NCI-H748 (cell line): ENCODE measurements around the gene P2RX5.
A peak's percentile ranks its signal among the peaks of the same experiment; 100 is the strongest.
"Not testable (repeated sequence)": the region's sequence is repeated elsewhere in the genome, so short reads cannot be mapped to it uniquely, and the experiment has no call there.

ENCODE experiments used
- DNase-seq: peaks from one replicate; lab custom pipeline; 2025; ENCODE audit not compliant: unreplicated experiment; lab: John Stamatoyannopoulos, UW

Gene P2RX5, protein sequence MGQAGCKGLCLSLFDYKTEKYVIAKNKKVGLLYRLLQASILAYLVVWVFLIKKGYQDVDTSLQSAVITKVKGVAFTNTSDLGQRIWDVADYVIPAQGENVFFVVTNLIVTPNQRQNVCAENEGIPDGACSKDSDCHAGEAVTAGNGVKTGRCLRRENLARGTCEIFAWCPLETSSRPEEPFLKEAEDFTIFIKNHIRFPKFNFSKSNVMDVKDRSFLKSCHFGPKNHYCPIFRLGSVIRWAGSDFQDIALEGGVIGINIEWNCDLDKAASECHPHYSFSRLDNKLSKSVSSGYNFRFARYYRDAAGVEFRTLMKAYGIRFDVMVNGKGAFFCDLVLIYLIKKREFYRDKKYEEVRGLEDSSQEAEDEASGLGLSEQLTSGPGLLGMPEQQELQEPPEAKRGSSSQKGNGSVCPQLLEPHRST

GRCh38 chr17:3695723-3696411 is at the start of gene P2RX5:
P2RX5 (minus strand) TSS chr17:3696155; CDS start chr17:3696005, 150 bp downstream.
- DNase-seq: peak; percentile 62

DNA sequence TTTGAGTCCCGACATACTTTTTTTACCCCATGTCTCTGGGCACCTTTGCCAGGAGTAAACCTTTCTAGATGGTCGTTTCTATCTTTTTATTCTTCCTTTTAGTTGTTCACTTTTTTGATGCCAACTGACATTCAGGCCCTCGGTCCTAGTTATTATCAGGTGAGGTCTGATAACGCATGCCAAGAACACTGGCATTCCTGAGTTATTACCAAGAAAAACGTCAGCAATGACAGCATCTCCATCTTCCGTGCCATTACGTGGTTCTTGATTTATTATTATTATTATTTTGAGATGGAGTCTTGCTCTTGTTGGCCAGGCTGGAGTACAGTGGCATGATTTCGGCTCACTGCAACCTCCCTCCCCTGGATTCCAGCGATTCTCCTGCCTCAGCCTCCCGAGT is 49.1 kb upstream of the P2RX5 start:
- no peak for DNase-seq

DNA sequence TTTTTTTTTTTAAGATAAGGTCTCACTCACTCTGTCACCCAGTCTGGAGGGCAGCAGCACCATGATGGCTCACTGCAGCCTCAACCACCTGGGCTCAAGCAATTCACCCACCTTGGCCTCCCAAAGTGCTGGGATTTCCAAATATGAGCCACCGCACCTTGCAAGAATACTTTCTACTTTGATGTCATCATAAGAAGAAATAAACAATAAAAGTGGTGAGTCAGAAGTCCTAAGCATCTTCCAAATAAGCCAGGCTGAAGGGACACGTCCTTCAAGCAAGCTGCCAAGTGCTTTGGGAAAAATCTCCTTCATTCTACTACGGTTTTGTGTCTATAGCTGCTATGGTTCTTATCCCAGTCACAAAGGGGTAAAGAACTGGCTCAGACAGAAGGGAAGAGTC is 48.1 kb upstream of the P2RX5 start:
- DNase-seq: no peak

DNA sequence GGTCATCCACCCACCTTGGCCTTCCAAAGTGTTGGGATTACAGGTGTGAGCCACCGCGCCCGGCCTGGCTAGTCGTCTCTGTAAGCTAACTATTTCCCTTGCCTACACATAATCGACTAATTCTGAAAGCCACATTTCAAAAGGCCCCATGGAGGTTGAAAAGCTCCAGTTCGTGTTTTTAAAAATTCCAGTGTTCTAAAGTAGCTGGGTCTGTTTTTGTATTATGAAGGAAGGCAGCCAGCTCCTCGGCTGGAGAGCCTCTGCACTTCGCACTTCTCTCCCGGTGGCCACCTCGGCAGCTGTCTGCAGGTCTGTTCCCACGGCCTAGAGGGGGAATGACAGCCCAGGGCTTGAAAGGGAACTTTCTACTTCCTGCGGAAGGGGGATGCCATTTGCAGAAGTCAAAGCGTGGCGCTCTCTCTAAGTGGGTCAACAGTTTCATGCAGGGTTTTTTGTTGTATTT is 44.7 kb upstream of the P2RX5 start:
- no peak for DNase-seq

GRCh38 chr17:3739422-3740124 is 43.6 kb upstream of the P2RX5 start:
- no peak for DNase-seq

- DNase-seq: peak; percentile 60
Measured at GRCh38 chr17:3738562-3739295, 42.8 kb upstream of the P2RX5 start.

- DNase-seq: no peak
Measured at GRCh38 chr17:3735515-3735914, 39.6 kb upstream of the P2RX5 start.

DNA sequence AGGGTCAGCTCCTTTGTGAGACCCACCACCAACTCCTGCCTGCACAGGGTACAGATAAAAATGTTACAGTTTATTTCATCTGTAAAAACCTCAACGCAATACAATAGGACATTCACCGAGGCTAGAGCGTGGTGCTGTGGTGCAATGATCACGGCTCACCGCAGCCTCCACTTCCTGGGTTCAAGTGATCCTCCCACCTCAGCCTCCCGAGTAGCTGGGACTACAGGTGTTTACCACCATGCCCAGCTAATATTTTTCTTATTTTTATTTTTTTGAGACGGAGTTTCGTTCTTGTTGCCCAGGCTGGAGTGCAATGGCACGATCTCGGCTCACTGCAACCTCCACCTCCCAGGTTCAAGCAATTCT is 38.9 kb upstream of the P2RX5 start:
- not testable (repeated sequence) for DNase-seq

GRCh38 chr17:3732210-3732621 is 36.3 kb upstream of the P2RX5 start:
- no peak for DNase-seq

DNA sequence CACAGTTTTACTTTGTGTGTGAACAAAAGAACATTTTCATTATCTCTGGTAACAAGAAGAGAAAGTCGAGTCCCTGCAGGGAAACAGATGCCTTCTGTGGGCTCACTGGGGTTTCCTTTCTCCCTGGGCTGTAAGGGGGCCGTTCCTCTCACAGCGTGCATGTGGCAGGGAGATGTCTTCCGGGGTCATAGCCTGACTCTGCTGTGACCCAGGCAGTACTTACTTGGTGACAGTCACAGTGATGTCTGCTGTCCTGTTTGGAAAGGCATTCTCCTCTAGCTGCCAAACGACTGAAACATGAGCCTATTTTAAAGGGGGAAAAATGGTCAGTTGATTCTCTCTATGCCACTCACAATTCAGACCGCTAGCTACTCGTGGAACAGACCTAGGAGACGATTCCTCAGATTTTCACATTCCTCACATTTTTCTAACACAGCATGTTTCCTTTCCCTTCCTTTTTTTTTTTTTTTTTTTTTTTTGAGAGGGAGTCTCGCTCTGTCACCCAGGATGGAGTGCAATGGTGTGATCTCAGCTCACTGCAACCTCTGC is 35.0 kb upstream of the P2RX5 start:
- no peak for DNase-seq

GRCh38 chr17:3729881-3730280 is 33.9 kb upstream of the P2RX5 start:
- DNase-seq: no peak

DNA sequence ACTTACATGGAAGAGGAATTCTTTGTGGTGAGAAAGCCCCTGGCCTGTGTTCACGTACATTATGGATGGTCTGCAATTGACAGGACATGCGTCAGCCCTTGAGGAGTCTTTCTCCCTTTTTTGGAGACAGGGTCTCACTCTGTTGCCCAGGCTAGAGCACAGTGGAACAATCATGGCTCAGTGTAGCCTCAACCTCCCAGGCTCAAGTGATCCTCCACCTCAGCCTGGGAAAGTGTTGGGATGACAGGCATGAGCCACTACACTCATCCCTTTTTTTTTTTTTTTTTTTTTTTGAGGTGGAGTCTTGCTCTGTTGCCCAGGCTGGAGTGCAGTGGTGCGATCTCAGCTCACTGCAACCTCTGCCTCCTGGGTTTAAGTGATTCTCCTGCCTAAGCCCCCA is 32.1 kb upstream of the P2RX5 start:
- DNase-seq: not testable (repeated sequence)

GRCh38 chr17:3727041-3727440 is 31.1 kb upstream of the P2RX5 start:
- DNase-seq: no peak

- no peak for DNase-seq
Measured at GRCh38 chr17:3724378-3725077, 28.6 kb upstream of the P2RX5 start.

- DNase-seq: peak; percentile 97
Measured at GRCh38 chr17:3723556-3724377, 27.8 kb upstream of the P2RX5 start, which contains the start of gene HASPIN. HASPIN (plus strand) TSS chr17:3723903; CDS start chr17:3723936, 33 bp downstream.

GRCh38 chr17:3723188-3723555 is 27.2 kb upstream of the P2RX5 start:
- peak; percentile 56 for DNase-seq

DNA sequence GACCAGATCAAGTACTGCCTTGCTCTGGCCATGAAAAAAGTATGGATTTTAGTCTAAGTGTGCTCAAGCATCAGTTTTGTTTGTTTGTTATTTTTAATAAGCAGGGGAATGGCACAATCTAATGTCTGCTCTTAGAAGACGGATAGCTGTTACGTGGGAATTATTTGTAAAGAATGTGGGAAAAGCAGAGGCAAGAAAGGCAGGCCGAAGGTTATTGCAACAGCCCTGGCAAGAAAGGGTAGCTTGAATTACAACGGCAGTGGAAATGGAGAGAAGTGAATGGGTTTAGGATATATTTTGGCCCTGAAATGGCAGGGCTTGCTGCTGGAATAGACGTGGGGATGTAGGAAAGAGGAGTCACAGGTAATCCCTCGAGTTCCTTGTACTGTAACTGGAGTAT is 26.8 kb upstream of the P2RX5 start:
- no peak for DNase-seq

GRCh38 chr17:3719265-3719664 is 23.3 kb upstream of the P2RX5 start:
- DNase-seq: no peak

GRCh38 chr17:3718201-3718600 is 22.2 kb upstream of the P2RX5 start:
- DNase-seq: no peak
